GF-D8 (cell line): ENCODE results near the gene FAM187B.
"Not testable (repeated sequence)": the region's sequence is repeated elsewhere in the genome, so short reads cannot be mapped to it uniquely, and the experiment has no call there.

Source experiments
- DNase-seq: peaks from one replicate; lab custom pipeline; 2025; lab: John Stamatoyannopoulos, UW

The FAM187B gene

DNA sequence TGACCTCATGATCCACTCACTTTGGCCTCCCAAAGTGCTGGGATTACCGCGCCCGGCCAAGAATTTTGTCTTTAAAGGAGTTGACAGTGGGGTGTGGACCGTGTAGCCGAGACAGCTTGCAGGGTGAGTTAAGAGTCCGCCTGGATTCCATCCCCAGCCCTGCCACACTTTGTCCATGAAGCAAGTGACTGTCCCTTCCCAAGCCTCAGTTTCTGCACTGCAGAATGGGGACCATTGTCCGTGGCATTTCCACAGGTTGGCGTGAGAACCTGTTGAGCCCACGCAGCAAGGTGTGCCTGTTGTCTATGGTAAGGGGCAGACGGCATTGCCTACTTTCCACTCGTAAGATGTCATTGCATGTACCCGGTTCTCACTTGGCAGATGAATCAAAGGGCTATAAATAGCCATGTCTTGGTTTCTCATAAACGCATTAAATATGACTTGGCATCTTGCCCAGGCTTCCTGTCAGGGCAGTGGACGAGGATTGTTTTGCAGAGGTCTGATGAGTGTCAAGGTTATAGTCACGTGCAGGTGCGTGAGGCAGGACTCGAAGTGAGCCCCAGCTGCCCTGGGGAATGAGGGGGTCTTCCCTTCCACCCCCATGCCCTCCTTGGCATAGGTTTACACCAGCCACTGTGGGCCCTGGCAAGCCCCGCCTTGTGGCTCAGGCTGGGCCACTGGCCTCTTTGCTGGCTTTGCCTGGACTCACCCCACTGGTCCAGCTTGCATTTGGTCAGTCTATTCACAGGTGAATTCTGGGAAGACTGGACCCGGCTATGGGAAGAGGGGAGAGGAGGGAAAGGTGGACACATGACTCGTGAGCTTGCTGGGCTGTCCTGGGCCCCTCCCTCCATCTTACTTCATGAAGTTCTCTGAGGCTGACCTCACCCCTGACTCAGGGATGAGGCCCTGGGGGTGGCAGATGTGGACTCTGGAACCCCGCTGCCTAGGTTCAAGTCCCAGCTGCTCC lies 14.6 kb downstream of the FAM187B start:
- peak; percentile 86 for DNase-seq

DNA sequence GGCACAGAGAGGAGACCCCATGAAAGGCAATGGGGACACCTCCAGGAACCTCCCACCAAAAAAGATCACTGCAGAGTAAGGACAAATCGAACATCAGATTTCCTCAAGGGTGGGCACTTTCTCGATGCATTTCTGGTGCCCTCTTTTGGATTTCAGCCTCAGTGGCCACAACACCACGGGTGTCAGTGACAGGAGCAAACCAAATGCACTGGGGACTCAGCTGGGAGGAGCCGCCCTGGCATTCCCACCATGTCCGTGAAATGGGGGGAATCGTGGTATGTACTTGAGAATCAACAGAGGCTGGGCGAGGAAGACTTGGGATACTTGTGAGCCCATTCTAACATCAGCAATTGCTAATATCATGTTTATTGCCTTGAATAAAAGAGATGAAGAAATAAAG lies 16.3 kb downstream of the FAM187B start:
- no peak for DNase-seq

DNA sequence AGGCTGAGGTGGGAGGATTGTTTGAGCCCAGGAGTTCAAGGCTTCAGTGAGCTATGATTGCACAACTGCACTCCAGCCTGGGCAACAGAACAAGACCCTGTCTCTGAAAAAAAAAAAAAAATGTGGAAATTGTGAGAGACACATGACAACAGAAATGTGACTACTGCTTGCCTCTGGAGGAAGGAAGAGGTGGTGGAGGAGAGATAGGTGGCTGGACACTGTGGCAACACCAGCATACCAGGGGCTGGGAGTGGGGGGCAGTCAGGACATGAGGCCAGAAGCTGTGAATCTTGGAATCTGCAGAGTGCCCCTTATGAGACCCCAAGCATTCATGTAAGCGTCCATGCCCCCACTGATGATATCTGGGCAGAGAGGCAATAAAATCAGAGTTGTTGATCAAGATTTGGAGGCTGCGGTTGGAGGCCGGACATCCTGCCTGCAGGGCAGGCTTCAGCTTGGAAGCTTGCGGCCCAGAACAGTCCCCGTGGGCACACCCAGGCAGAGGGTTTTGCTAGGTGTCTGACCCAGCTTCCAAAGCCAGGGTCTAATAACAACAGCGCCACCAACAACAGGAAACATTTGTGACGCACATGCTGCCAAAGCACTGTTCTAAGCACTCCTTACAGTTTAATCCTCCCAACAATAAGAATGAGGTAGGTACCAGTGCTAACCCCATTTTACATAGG lies 16.9 kb downstream of the FAM187B start:
- DNase-seq: peak; percentile 86

DNA sequence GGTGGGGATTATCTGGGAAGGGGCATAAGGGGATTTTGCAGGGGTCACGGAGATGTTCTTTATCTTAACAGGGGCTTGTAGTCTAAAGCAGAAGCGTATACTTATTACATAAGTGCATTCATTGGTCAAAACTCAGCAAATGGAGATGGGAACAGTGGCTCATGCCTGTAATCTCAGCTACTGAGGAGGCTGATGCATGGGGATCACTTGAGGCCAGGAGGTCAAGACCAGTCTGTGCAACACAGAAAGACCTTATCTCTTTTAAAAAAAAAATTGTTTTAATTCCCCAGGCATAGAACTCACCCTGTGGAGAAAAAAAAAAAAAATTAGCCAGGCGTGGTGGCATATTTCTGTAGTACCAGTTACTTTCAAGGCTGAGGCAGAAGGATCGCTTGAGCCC lies 18.9 kb downstream of the FAM187B start:
- DNase-seq: no peak

DNA sequence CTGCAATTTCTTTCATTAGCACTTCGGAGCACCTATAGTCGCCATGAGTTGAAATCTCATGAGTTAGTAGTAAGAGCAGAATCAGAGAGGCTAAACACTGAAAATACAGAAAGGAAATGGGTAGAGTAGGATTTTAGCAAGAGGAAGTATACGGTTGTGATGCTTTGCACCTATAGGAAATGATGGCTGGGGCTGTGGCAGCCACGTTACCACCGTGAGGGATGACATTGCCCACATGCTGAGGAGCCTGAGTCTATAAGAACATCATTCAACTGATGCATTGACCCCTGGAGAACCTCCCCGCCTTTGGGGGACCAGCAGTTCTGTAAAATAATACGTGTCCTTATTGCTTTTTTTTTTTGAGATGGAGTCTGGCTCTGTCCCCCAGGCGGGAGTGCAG lies 20.4 kb downstream of the FAM187B start:
- no peak for DNase-seq

DNA sequence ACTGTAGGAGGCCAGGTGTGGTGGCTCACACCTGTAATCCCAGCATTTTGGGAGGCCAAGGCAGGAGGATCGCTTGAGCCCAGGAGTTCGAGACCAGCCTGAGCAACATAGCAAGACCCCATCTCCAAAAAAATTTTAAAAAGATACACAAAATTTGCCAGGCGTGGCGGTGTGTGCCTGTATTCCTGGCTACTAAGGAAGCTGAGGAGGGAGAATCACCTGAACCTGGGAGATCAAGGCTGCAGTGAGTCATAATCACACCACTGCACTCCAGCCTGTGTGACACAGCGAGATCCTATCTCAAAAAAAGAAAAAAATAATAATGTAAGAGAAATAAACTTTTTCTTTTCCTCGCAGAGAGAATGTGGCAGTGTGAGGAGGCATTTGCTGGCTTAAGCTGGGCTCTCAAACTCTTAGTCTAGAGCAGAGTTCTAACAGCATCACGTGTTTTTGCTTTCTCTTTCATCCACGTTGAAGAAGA lies 21.1 kb downstream of the FAM187B start:
- no peak for DNase-seq

DNA sequence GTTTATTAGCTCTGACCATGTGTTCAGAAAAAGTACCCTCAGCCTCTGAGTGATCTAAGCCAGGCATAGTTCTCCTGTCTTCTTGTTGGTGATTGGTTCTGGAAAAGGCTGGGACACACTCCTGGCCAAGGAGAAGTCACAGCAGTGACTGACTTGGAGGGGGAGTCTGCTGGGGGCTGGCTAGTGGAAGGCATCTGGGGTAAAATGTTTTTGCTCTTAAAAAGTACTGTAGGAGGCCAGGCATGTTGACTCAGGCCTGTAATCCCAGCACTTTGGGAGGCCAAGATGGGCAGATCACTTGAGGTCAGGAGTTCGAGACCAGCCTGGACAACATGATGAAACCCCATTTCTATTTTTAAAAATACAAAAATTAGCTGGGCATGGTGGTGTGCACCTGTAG lies 21.7 kb downstream of the FAM187B start:
- no peak for DNase-seq

DNA sequence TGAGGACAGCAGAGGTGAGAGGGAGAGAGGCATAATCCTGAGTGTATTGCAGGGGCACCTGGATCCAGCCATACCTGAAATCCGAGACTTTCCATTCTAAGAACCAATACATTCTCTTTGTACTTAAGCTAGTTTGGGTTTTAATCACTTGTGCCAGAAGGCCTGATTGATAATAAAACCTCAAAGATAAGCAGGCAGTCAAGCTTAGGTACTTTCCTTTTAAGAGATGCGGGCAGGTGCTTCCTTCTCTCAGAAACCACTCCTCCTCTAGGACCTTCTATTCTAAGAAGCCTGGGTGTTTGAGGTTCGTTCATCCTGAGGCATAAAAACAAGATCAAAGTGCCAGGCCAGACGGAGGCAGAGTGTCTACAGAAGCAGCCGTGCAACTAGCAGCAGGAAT lies 22.2 kb downstream of the FAM187B start:
- DNase-seq: peak; percentile 70

DNA sequence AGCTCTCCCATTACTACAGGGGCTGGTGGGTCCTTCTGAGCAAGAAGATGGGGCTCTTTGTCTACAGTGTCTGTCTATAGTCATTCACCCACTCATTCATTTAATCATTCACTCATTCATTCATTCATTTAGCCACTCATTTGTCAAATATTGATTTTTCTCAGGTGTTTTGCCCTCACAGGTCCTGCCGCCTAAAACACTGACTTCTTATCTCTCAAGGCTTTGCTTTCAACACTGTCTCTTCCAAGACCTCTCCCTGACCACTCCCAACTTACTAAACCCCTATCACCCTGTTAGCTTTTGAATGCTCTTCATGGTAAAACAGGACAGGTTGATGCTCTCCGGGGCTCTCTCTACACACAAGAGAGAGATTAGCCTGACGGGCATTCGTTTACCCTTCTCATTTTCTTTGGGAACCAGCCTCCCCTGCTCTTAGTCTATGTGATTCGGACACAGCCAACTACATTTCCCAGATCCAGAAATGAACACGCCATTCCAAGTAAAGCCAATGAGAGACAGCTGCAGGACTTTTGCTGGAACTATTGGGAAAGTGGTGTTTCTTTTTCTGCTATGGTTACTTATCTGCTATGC lies 22.7 kb downstream of the FAM187B start:
- no peak for DNase-seq

DNA sequence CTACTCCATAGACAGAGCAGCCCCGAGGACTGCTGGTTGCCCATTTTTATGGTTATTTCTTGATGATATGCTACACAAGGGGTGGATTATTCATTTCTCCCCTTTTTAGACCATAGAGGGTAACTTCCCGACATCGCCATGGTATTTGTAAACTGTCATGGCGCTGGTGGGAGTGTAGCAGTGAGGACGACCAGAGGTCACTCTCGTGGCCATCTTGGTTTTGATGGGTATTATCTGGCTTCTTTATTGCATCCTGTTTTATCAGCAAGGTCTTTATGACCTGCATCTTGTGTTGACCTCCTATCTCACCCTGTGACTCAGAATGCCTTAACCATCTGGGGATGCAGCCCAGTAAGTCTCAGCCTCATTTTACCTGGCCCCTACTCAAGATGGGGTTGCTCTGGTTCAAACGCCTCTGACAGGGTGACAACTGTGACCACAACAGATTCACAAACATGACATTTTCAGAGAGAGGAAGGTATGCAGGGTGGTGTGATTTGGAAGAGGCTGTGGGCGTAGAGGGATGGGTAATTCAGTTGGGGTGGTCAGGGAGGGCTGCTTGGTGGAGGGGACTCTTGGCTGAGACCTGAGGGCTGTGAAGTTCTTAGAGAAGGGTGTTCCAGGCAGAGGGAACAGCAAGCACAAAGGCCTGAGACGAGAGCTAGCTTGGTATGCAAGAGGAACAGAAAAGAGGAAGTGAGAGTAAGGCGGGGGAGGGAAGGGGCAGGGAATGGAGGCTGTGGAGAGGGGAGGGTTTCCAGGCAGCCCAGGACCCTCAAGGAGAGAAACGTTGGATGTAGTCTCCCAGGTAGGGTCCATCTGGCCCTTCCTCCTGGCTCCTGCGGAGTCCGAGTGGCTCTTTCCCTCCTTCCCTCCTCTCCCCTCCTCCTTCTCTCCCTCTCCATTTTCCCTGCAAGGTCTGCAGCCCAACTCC lies 23.5 kb downstream of the FAM187B start:
- DNase-seq: peak; percentile 31

DNA sequence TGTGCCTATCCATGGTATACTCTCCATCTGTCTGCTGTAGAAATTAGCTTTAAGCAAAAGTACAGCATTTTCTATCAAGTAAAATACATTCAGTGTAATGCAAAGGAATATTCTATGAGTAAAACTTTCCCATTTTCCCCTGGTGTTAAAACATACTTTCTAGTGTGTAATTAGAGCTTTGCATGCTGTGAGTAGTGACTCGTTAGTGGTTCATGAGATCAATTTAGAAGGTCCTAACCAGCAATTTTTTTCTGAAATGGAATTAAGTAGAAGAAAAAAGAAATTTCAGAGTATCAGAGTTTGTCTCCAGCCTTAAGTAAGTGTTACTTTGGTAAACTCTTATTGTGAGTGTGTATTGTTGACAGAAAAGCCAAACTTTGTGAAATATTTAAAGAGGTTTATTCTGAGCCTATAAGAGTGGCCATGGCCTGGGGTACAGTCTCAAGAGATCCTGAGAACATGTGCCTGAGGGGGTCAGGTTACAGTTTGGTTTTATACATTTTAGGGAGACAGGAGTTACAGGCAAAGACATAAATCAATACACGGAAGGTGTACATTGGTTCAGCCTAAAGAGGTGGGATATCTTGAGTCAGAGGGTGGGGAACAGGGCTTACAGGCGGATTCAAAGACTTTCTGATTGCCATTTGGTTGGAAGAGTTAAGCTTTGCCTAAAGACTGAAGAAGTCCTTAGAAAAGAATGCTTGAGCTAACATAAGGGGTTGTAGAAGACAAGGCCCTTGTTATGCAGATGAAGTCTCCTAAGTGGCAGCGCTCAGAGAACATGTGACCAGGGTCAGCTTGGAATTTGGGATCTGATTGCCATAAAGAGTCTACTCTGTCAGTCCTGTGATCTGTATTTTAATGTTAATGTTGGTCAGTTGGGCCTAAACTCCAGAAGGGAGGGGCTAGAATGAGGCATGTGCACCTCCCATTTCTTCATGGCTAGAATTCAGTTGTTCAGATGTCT lies 25.5 kb downstream of the FAM187B start:
- DNase-seq: no peak

DNA sequence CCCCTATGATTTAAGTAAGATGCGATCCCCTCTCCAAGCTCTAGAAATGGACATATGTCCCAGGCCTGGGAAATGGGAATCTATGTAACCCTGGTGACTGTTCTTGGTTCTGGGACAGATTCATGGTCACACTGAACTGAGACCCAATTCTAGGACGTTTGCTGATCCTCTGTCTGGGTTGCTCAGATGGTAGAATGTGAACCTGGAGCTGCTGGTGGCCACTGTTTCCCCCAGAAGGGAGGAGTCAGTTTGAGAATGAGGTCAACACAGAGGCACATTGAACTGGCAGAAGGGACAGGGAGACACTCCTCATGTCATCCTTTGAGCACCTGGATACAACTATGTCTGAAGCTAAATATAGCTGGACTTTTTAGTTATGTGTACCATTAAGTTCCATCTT lies 29.1 kb downstream of the FAM187B start:
- no peak for DNase-seq

DNA sequence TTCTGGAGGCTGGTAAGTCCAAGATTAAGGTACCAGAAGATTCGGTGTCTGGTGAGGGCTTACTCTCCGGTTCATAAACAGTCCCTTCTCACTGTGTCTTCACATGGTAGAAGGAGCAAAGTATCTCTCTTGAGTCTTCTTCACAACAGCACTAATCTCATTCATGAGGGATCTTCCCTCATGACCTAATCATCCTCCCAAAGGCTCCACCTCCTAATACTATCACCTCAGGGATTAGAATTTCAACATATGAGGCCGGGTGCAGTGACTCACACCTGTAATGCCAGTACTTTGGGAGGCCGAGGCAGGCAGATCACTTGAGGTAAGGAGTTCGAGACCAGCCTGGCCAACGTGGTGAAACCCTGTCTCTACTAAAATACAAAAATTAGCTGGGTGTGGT lies 31.7 kb downstream of the FAM187B start:
- DNase-seq: not testable (repeated sequence)

DNA sequence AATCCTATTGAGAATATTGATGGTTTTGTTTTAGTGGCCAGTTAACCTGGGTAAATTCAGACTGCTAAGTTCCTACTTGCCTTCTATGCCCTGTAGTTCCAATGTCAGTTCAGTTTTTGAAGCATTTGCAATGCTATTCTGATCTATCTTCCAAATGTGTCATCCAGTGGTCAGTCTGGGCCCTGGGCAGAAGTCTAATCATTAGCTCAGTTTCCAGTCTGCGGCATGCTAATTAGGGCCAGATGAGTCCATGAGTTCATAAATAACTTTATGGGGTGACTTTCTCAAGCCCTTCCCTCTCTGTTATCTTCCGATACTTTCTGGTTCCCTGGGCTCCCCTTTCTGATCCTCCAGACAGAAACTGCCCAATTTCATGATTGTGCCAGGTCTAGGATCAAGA lies 32.7 kb downstream of the FAM187B start:
- no peak for DNase-seq

DNA sequence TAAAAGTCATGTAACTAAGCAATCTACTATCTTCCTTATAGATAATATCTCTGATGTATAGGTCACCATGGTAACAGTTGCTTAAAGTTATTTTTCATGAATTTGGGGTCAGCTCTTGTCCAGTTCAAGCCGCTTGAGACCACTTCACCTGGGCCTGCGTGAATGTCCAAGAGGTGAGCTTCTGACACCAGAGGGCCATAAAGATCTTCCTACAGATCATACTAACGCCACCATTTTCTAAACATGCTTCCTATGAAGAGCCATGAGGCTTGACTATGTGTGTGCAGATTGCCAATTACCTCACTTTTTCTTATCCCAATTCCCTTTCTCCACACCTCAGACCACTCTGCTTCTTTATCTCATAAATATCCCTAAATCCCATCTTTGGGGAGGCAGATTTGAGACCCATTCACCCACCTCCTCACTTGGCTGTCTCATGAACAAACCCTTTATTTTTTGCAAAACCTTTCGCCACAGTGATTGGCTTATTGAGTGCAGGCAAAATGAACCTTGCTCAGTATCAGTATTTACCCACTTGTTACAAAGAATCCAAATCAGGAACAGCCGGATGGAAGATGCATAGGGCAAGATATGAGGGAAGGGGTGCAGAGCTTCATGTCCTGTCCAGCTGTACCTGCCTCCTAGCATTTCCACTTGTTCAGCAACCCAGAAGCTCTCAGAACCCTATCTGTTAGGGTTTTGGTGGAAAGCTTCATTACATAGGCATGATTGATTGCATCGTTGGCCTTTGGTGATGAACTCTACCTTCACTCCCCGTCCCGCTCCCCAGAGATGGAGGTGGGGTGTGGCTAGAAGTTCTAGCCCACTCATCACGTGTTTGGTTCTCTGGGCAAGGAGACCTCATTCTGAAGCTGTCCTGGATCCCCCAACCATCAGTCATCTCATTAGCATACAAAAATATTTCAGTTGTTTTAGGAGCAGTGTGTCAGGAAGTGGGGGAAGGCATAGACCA lies 34.2 kb downstream of the FAM187B start:
- DNase-seq: no peak

DNA sequence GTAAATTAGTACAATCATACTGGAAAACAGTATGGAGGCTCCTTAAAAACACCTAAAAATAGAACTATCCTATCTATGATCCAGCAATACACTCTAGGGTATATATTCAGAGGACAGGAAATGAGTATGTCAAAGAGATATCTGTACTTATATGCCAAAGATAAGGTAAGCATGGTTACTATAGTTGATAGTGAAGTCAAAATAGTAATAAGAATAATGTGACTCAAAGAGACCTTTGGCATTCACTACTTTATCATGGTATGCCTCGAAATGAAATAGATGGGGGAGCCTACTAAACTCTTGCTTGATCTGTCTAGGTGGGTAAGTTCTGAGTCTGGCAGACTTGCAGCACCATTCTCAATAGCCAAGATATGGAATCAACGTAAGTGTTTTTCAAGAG lies 43.7 kb downstream of the FAM187B start:
- DNase-seq: no peak

DNA sequence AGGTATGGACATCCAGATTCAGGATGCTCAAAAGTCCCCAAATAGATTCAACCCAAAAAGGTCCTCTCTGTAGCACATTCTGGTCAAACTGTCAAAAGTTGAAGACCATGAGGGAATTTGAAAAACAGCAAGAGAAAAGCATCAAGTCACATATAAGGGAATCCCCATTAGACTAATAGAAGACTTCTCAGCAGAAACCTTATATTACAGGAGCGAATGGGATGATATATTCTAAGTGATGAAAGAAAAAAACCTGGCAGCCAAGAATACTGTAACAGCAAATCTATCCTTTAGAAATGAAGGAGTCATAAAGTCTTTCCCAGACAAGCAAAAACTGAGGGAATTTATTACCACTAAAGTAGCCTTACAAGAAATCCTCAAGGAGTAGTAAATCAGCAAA lies 44.3 kb downstream of the FAM187B start:
- DNase-seq: no peak

DNA sequence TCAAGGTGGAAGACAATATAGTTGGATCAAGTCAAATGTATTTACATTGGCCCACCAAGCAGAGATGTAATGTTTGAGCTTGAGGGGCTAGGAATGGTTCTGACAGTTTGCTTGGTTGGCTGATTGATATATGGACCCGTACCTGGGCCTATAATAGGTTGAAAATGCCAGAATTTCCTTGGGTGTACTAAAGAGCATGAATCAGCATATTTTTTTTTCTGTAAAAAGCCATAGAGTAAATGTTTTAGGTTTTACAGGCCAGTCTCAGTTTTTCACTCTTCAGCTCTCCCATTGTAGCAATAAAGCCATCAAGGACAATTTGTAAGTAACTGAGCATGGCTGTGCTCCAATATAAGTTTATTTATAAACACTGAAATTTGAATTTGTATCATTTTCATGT lies 47.2 kb downstream of the FAM187B start:
- no peak for DNase-seq

DNA sequence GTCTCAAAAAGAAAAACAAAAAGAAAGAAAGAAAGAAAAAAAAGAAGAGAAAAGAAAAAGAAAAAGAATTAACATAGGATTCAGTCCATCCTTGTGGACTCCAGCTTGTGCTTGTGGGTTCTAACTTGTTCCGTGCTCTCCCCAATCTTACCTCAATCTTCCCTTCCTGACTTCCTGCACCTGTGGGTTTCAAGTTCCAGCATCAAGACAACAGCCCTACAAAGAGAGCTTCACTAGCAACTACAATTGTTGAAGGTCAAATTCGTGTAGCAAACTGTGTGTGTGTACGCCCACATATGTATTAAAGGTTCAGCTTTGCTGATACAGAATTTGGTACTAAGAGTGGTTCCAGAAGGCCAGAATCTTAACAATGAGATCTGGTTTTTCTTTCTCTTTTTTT lies 48.7 kb downstream of the FAM187B start:
- no peak for DNase-seq
